Epithelial cell of esophagus (primary cell): ENCODE results near the gene THOC5.

ENCODE experiments used
- DNase-seq: peaks from one replicate; pipeline ENCODE4 v3.0.0; 2010; ENCODE audit warnings: low read depth
- H3K4me3 ChIP-seq: 2 replicates; pipeline ENCODE4 v1.5.1; 2011; ENCODE audit warnings: mild to moderate bottlenecking, low read length, control low read depth
- CTCF ChIP-seq: IDR thresholded peaks from 2 replicates; pipeline ENCODE4 v1.5.1; 2011; ENCODE audit warnings: low read depth, mild to moderate bottlenecking, low read length, control low read depth, inconsistent platforms; ENCODE audit not compliant: insufficient read depth; ENCODE audit errors: missing control alignments

THOC5 gene

DNA sequence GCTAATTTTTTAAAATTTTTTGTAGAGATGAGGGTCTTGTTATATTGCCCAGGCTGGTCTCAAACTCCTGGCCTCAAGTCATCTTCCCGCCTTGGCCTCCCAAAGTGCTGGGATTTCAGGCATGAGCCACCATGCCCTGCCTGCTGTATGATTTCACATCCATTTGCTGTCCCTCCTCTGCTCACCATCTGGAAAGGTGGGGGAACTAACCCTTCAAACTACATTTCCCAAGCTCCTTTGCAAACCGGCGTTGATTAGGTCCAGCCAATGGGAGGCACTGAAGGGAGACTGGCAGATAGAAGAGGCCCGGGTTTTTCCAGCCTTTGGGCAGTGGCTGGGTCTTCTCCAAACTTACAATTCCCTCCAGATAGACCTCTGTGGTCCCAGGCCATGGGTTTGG, 95.8 kb downstream of the THOC5 start:
- TF ChIP-seq CTCF, result no peak
- H3K4me3 ChIP-seq, result no peak overlapping the region
- peak; percentile 47 for DNase-seq

DNA sequence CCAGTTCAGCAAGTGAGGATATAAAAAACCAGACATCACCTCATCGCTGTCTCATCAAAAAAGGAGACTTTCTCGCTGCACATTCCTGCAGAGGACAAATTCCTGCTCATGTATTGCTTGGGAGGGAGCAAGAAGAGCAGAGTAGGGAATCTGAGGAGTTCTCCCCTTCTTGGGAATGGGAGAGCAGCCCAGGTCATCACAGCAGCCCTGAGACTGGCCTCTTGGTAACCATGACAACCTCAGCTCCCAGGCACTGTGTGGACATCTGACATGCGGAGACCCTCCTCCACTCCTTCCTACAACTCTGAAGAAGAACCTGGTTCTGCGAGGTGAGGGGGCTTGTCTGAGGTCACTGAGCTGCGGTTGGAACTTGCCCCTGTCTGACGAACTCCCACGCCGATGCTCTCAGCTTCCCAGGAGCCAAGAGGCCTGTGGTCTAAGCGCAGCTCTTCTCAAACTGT, 97.3 kb downstream of the THOC5 start:
- no peak for DNase-seq
- no peak for TF ChIP-seq CTCF
- no peak overlapping the region for H3K4me3 ChIP-seq
